Endothelial cell (in vitro differentiated cells): ENCODE results near the gene KLHL22. TPM values are rescaled to one million over a fixed set of nuclear protein-coding genes. Genes with fewer than 3 reads are reported as not detected.

Experiments used
- total RNA-seq: library from RNA; stranded (reverse); fragmentation: NEBNext Ultra II Directional; extraction: Animal tissue kit (Norgen Biotek cat#: 25700); gene quantifications from one replicate; pipeline ENCODE4 v1.2.1, GENCODE V29; 2021; ENCODE audit not compliant: unreplicated experiment

The KLHL22 gene
- total RNA-seq, 1 donor from 2014 or later, result 19.4 TPM

Other genes starting within 250 kb of the KLHL22 start
- 19.0 TPM for gene RTN4R, start 227.5 kb downstream of the KLHL22 start, total RNA-seq
- gene DGCR6L, start 175.7 kb downstream of the KLHL22 start, total RNA-seq, result 54.2 TPM
- gene ZNF74, start 101.6 kb downstream of the KLHL22 start, total RNA-seq, result 28.8 TPM
- 8.1 TPM for gene SCARF2, start 58.0 kb downstream of the KLHL22 start, total RNA-seq
- 165 TPM for gene MED15, start 11.8 kb upstream of the KLHL22 start, total RNA-seq